Kidney (tissue), 14 donors: Measurements from ENCODE around the gene PAX3. TPM values are rescaled to one million over a fixed set of nuclear protein-coding genes. Genes with fewer than 3 reads are reported as not detected.

ENCODE experiments used
- DNase-seq, 5 donors: peaks; one replicate each; pipeline ENCODE4 v3.0.0-alpha.2; 2013 to 2020
- FAIRE-seq: peaks from 2 replicates; lab custom pipeline; 2012; peaks lifted over from hg19 to GRCh38; lab: Jason Lieb, UNC
- H3K27ac ChIP-seq, 2 donors: one replicate each; pipeline ENCODE4 v1.7.0; 2013; ENCODE audit warnings: low read depth in 2 of 2, low read length in 2 of 2, inconsistent platforms in 1 of 2
- H3K27me3 ChIP-seq: one replicate; pipeline ENCODE4 v1.7.1; 2013; ENCODE audit warnings: low read length, inconsistent platforms; ENCODE audit not compliant: control insufficient read depth, insufficient read depth
- H3K36me3 ChIP-seq, 3 donors: one replicate each; pipeline versions ENCODE4 v1.7.0 to v1.7.1; 2013; ENCODE audit warnings: low read length in 3 of 3, control low read depth in 1 of 3, inconsistent platforms in 1 of 3; ENCODE audit not compliant: insufficient read depth in 3 of 3, control insufficient read depth in 2 of 3
- H3K4me1 ChIP-seq, 3 donors: one replicate each; pipeline versions ENCODE4 v1.7.0 to v1.7.1; 2013; ENCODE audit warnings: low read length in 3 of 3, inconsistent platforms in 1 of 3, low read depth in 1 of 3; ENCODE audit not compliant: control insufficient read depth in 2 of 3, insufficient read depth in 2 of 3
- H3K4me3 ChIP-seq, 3 donors: one replicate each; pipeline versions ENCODE4 v1.7.0 to v1.8.1; 2013; ENCODE audit warnings: low read length in 3 of 3, control low read depth in 1 of 3, inconsistent platforms in 1 of 3
- H3K9ac ChIP-seq, 3 donors: one replicate each; pipeline versions ENCODE4 v1.7.0 to v1.7.1; 2013; ENCODE audit warnings: low read length in 3 of 3, control low read depth in 1 of 3, inconsistent platforms in 1 of 3
- H3K9me3 ChIP-seq, 3 donors: one replicate each; pipeline versions ENCODE4 v1.7.0 to v1.7.1; 2013; ENCODE audit warnings: low read length in 3 of 3, control low read depth in 1 of 3, inconsistent platforms in 1 of 3; ENCODE audit not compliant: control insufficient read depth in 2 of 3, insufficient read depth in 1 of 3
- intact Hi-C: fragments of 100-400 bp; cut with DNase I; formaldehyde crosslinking; loops from one replicate; pipeline ENCODE4 v1.11.1; 2022
- polyA plus RNA-seq: library from polyadenylated mRNA; stranded (reverse); fragments of 350-450 nt; fragmentation: Illumina TruSeq; extraction: RNeasy Lipid Tissue Mini Kit (QIAGEN cat#74804); gene quantifications from one replicate; pipeline ENCODE4 v1.2.3, GENCODE V29; 2014; ENCODE audit warnings: low read depth, low replicate concordance; ENCODE audit not compliant: insufficient read depth
- total RNA-seq: library from RNA; stranded (reverse); fragmentation: NEBNext Ultra II Directional; extraction: Animal tissue kit (Norgen Biotek cat#: 25700); gene quantifications from one replicate; pipeline ENCODE4 v1.2.1, GENCODE V29; 2021
- TF ChIP-seq, protein P1 (sequence below): IDR thresholded peaks from 3 replicates; pipeline ENCODE4 v1.5.1; 2012; ENCODE audit warnings: mild to moderate bottlenecking, moderate library complexity, borderline replicate concordance; ENCODE audit not compliant: insufficient read depth; ENCODE audit errors: extremely low read depth
- donor health status: control.
- donor health status: control.
- donor health status: control.
- donor health status: control.
- donor health status: control.
- donor health status: DM: yes; HTN: yes; CAD: no.
- donor health status: Normal renal cell carcinoma (clear cell type).

Gene PAX3
- total and polyA plus RNA-seq, 2 donors from 2014 or later, result not detected

DNA sequence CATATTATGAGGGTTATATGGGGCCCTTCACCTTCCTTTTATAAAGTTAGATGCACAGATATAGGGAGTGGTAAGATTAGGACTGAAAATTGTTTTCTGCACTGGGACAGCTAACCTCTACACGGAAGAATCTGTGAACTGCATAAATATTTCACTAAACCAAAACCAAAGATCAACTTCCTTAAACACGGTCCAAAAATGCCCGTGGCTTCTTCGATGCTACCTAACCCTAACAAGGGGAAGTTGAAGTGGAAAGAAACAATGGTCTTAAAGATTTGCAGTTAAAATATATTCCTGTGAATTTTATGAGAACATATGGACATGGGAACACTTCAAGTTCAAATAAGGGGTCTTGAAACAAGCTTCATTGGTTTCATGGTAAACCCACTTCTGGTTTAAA, 33.3 kb upstream of the PAX3 start:
- no peak for FAIRE-seq

DNA sequence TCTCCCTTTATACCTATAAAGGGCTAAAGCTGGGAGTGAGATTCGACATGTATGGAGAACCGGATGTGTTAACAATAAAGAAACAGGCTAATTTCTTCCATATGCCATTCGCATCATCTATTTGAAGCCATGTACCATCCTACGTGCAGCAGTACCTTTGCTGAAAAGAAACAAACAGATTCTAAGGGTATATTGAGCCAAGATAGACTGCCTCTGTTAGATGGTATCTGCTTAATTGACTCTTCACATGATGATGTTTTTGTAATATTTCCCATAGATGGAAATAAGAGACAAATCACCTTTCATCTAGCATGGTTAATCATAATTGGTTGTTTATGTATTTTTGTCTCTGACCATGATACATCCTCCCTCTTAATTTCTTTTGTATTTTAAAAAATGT, 32.1 kb upstream of the PAX3 start:
- TF ChIP-seq, protein P1, sequence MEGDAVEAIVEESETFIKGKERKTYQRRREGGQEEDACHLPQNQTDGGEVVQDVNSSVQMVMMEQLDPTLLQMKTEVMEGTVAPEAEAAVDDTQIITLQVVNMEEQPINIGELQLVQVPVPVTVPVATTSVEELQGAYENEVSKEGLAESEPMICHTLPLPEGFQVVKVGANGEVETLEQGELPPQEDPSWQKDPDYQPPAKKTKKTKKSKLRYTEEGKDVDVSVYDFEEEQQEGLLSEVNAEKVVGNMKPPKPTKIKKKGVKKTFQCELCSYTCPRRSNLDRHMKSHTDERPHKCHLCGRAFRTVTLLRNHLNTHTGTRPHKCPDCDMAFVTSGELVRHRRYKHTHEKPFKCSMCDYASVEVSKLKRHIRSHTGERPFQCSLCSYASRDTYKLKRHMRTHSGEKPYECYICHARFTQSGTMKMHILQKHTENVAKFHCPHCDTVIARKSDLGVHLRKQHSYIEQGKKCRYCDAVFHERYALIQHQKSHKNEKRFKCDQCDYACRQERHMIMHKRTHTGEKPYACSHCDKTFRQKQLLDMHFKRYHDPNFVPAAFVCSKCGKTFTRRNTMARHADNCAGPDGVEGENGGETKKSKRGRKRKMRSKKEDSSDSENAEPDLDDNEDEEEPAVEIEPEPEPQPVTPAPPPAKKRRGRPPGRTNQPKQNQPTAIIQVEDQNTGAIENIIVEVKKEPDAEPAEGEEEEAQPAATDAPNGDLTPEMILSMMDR, result no peak
- Histone ChIP-seq H3K27me3 (no peaks in the 10 kb centered on the region), H3K9me3 (peaks cover 0 to 6% (median 0%) of the 10 kb centered on the region in 3 donors), H3K4me1 (no peaks in the 10 kb centered on the region), H3K27ac (no peak overlapping the region), H3K4me3 (no peak overlapping the region), H3K36me3 (no peaks in the 10 kb centered on the region), H3K9ac (no peak overlapping the region)
- intact Hi-C loops, result no loop called here
- DNase-seq (no peak), FAIRE-seq (no peak)

More for the DNA sequence above, 33.3 kb upstream of the PAX3 start:
- Histone ChIP-seq H3K9ac (no peak overlapping the region), H3K36me3 (no peaks in the 10 kb centered on the region), H3K4me3 (no peak overlapping the region), H3K27ac (no peak overlapping the region), H3K27me3 (no peaks in the 10 kb centered on the region), H3K4me1 (no peaks in the 10 kb centered on the region), H3K9me3 (peaks cover 0 to 6% (median 0%) of the 10 kb centered on the region in 3 donors)
- intact Hi-C loops, result no loop called here
- TF ChIP-seq, protein P1, result no peak
- DNase-seq, result no peak

DNA sequence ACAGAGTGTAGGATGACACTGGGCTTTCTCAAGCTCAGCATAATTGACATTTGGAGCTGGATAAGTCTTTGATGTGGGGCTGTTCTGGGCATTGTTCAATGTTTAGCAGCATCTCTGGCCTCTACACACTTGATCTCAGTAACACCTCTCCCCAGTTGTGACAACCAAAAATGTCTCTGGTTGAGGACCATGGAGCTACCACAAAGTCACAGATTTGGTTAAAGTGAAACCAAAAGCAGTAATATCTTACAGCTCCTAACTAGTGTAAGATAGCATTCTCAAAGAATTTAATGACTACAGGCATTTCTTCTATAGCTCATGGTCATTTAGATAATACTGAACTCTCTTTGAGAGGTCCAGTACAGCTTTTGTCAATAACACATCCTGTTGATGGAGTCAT, 23.4 kb upstream of the PAX3 start:
- H3K4me3 ChIP-seq, result no peak overlapping the region
- H3K9me3 ChIP-seq, result no peaks in the 10 kb centered on the region
- H3K9ac ChIP-seq, result no peak overlapping the region
- TF ChIP-seq, protein P1, result no peak
- intact Hi-C loops, result no loop called here
- FAIRE-seq (no peak), DNase-seq (no peak)
- H3K4me1 ChIP-seq, result peaks cover 0 to 3% (median 0%) of the 10 kb centered on the region in 3 donors
- no peak overlapping the region for H3K27ac ChIP-seq
- H3K36me3 ChIP-seq, result no peaks in the 10 kb centered on the region
- peaks cover 2% of the 10 kb centered on the region for H3K27me3 ChIP-seq
